C4-2B (cell line): ENCODE data around the gene MEF2D.

Experiments used
- CTCF ChIP-seq: fragments of 450-650 bp; conservative IDR thresholded peaks from 2 replicates; pipeline ENCODE4 v1.5.1; 2017; ENCODE audit warnings: mild to moderate bottlenecking
- ZFX ChIP-seq: fragments of 450-650 bp; IDR thresholded peaks from 2 replicates; pipeline ENCODE4 v1.6.1; 2017

GRCh38 chr1:156498432-156499193 lies 2.0 kb downstream of the MEF2D start:
- TF ChIP-seq CTCF (no peak), ZFX (no peak)
